Measurements from ENCODE around the gene DNMT3A. TPM values are rescaled to one million over a fixed set of nuclear protein-coding genes. Genes with fewer than 3 reads are reported as not detected.

Gene DNMT3A
- total RNA-seq, 1 experiment from 2014 or later, result 6.0 TPM

DNA sequence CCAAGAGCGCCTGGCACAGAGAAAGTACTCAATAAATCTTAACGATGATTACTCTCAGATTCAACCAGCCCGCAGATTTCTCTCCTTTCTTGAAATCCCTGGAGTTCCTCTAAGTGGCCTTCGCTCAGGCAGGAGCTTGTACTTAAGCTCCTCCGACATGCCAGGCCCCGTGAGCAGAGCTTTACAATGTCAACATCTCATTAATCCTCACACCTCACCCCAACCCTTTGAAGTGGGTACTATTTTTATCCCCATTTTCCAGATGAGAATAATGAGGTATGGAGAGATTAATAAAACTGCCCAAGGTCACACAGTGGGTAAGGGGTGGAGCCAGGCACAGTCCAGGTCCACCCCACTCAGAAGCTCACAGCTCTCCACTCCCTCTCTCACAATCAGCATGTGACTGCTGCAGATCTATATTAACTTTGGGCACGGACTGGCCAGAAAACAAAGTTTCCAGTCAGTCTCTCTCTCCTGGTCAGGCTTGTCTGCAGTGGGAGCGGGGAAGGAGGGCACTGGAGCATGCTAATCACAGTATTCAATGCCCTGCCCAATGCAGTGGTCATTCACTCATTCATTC is 18.0 kb downstream of the DNMT3A start:
- no peak for DNase-seq
- peaks cover 5% of the 10 kb centered on the region; the same call in 1 of the 2 replicates for H3K9me3 ChIP-seq
- no peaks in the 10 kb centered on the region for H3K27me3 ChIP-seq
- H3K36me3 ChIP-seq, result peaks cover 12% of the 10 kb centered on the region; the same call in 1 of the 2 replicates
- H3K4me3 ChIP-seq, result no peak overlapping the region

DNA sequence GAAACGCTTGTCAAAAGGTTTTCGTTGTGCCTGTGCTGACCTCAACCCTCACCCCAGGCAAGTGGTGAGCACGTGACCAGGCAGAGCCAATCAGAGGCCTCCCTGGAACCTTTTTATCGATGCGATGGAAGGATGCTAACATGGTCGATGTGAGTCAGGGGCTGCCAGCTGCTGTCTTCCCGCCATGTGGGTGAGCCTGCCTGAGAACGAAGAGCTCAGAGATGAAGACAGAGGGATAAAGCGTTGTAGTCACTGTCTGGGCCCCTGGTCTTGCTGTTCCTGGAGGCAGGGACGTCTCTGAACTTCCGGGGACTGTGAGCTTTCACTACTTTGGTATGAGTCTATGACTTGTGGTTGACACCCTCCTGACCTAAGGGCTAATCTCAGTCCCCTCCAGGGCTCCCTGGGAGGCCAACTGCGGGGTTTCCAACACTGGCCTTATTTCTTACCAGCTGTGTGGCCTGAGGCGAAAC is 18.6 kb downstream of the DNMT3A start:
- DNase-seq, result no peak
- H3K27me3 ChIP-seq, result no peaks in the 10 kb centered on the region
- H3K36me3 ChIP-seq, result peaks cover 12% of the 10 kb centered on the region; the same call in 1 of the 2 replicates
- peaks cover 5% of the 10 kb centered on the region; the same call in 1 of the 2 replicates for H3K9me3 ChIP-seq
- no peak overlapping the region for H3K4me3 ChIP-seq

DNA sequence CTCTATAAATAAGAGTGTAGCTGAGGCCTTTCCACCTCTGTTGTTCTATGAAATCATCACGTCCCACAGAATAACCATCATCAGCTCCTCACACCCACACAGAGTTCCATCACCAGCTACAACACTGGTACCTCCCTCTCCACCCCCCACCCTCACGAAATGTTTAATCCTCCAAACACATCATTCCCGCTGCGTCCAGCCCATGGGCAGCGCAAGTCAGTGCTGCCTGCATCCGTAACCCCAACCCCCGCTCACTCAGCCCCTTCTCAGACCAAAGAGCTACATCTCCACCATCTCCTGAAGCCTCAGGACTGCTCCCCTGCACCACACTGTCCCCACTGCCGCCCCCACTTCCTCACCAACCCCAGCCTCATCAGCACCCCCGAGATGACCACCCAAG is 19.4 kb downstream of the DNMT3A start:
- no peak overlapping the region for H3K4me3 ChIP-seq
- H3K9me3 ChIP-seq, result no peaks in the 10 kb centered on the region; the same call in 1 of the 2 replicates
- no peaks in the 10 kb centered on the region for H3K27me3 ChIP-seq
- no peak for DNase-seq
- peaks cover 9% of the 10 kb centered on the region; the same call in 1 of the 2 replicates for H3K36me3 ChIP-seq

DNA sequence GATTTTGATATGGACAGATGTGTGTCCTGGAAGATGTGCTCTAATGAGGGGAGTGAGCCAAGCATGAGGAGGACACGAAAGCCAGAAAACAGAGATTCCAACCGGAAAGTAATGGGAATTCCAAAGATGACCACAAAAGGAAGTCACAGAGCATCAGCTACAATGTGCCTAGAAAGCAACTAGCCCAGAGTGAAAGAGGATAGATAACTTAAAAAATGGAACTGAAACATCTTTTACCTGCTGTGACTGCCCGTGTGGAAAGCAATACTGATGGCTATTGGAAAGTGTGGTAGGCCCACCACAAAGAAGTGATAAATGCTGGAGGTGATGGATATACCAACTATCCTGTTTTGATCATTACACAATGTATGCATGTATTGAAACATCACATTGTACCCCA is 21.6 kb downstream of the DNMT3A start:
- Histone ChIP-seq H3K27me3 (no peaks in the 10 kb centered on the region), H3K4me3 (no peak overlapping the region), H3K9me3 (no peaks in the 10 kb centered on the region), H3K36me3 (no peaks in the 10 kb centered on the region)
- no peak for DNase-seq

DNA sequence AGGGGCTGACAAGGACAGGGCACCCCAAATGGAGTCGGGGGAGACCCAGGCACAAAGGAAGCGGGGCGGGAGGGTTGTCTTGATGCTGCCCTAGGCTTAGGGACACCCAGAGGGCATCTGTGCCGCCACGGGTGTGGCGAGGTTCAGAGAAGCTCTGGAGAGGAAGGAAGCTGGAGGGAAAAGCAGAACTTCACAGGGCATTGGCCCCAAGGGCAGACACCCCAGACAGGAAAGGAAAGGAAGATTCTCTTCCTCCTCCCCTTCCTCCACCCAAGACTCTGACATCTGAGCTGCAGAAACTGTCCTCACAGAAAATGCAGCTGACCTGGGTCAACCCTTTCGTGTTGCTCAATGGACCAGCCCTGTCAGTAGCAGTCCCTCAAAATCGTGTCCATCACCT is 25.6 kb downstream of the DNMT3A start:
- Histone ChIP-seq H3K27me3 (no peaks in the 10 kb centered on the region), H3K36me3 (no peaks in the 10 kb centered on the region), H3K4me3 (no peak overlapping the region), H3K9me3 (no peaks in the 10 kb centered on the region)
- DNase-seq, result no peak

DNA sequence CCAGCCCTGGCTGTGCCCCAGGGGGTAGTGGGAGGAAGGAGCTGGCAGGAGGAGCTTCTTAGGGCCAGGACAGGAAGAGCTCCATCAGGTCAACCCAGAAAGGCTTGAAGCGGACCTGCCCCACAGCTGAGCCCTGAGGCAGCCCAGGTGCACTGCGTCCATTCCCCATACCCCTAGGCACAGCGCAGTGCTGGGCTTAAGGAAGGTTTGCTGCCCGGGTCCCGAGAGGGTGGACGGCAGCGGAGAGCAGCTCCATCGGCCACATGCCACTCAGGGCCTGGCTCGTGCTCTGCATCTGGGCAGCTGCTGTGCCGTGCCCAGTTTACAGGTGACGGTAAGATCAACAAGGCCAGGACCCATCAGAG is 26.4 kb downstream of the DNMT3A start:
- no peaks in the 10 kb centered on the region for H3K27me3 ChIP-seq

DNA sequence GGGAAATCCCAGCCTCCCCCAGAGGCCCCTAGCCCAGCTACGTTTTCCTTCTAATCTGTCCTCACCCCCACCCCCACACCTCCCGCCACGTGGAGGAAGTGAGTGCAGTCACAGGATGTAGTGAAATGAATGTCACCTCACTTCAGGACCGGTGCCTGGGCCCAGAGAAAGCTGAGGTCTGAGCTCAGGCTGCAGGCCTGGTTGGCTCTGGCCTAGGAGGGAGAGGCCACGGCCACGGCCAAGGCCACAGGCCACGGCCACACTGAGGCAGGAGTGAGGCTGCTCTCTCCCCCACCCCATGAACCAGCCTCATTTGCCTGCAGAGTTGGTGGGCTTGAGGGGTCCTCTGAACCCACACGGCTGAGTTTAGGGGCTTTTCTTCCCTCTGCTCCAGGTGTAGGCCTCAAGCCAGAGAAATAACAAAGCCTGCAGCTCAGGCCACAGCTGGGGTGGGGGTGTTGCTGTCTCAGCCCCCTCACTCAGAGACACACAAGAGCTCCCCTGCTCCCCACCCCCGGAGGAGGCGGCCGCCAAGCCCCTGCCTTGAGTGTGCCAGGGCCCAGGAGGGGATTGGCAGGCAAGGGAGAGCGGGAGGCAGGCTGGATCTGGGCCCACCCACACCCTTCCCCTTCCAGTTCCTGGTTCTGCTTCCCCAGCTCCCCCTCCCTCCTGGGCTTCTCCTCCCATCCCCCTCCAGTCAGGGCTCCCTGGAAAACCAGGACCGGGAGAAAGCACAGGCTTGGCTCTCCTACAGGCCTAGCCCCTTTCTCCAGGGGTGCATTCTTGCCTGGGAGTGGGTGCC is 27.0 kb downstream of the DNMT3A start:
- H3K36me3 ChIP-seq, result no peaks in the 10 kb centered on the region
- peak; percentile 39 for DNase-seq
- no peaks in the 10 kb centered on the region for H3K27me3 ChIP-seq
- H3K4me3 ChIP-seq, result no peak overlapping the region
- no peaks in the 10 kb centered on the region for H3K9me3 ChIP-seq

More for the DNA sequence above, 26.4 kb downstream of the DNMT3A start:
- Histone ChIP-seq H3K9me3 (no peaks in the 10 kb centered on the region), H3K4me3 (no peak overlapping the region), H3K36me3 (no peaks in the 10 kb centered on the region)
- DNase-seq, result no peak

DNA sequence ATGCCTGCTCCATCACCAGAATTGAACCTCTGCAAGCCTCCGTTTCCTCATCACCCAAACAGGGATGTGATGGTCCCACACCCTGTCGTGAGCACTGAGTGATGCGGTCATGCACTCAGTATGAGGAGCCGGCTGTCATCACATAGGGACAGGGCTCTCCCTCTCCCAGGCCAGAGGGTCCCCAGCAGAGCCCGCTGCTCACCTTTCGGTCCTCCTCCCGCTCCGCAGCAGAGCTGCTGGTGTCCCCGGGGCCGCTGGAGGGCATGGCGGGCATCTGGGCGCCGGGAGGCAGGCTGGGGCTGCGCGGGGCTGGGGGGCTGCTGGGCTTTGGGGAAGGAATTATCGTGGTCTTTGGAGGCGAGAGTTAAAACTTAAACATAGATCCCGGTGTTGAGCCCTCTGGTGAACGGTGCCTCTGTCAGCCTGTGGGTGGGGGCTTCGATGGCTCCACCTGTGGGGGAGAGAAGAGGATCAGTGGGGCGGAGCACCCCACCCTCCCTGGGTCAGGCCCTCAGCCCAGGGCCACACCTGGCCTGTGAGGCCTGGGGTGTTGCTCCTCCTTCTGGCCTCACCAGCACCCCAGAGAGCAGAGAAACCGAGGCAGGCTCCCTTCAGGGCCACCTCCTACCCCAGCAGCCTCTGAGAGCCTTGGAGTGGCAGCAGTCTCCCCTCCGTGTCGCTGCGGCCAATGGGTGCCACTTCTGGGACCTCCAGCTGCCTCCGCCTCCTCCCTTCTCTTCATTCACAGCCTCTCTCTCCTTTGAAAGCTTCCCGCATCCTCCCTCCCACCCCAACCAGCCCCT is 27.8 kb downstream of the DNMT3A start:
- no peak for DNase-seq
- no peaks in the 10 kb centered on the region for H3K36me3 ChIP-seq
- H3K4me3 ChIP-seq, result no peak overlapping the region
- H3K9me3 ChIP-seq, result no peaks in the 10 kb centered on the region
- no peaks in the 10 kb centered on the region for H3K27me3 ChIP-seq

DNA sequence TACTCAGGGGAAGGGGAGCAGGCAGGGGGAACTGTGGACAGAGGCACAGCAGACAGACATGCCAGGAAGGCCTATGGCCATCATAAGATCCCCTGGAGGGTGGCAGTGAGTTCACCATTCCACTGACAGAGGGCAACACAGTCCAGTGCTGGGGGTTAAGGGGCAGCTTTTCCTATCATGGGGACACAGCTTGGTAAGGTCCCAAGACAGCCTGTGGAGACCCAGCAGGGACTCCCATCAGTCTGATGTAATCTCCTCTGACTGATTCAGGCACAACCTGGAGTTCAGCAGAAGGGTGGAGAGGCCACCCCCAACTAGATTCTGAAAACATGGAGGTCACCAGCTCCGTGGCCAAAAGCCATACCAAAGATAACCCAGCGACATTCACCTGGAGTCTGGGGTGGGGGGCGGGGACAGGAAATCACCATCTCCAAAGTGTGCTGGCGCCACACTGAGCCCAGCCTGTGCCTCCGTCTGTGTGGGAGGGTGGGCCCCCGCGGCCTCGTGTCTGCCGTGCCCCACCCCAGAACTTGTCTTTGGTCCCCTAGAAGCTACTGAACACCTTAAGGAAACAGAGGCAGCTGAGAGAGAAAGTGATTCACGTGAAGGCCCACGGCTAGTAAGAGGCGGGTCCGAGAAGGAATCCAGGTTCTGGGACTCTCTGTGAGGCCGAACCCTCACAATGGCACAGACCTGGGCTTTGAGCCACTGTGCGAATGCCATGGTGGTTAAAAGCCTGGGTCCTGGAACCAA is 28.6 kb downstream of the DNMT3A start:
- Histone ChIP-seq H3K9me3 (no peaks in the 10 kb centered on the region), H3K36me3 (no peaks in the 10 kb centered on the region), H3K4me3 (no peak overlapping the region), H3K27me3 (no peaks in the 10 kb centered on the region)
- no peak for DNase-seq

DNA sequence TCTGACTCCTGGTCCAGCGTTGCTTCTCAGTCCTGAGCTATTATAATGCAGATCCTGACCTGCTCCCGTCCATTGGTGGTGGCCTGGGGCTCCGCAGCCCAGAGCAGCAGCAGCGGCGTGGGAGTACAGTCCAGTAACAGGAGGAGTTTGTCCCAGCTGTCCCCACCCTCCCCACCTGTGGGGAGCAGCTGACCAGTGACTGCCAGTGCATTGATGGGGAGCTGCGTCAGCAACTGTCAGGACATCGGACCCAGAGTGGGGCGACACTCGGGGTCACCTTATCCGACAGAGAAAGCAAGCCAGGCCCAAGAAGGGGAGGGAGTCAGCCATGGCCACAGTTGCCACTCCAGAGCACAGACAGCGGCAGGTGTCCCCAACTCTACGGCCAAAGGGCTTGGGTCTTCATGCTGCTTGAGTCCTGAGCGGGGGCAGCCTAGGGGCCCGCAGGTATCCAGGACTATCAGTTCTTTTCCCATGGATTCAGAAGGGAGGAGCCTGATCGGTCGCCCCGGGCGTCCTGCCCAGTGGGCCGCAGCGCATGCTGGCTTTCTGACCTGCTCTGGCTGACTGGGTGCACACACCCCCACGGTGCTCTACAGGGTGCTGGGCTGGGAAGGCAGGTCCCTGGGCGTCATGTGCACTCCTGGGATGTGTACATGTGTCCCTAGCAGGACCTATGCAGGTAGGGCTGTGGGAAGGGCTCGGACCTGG is 29.7 kb downstream of the DNMT3A start:
- DNase-seq, result no peak
- H3K27me3 ChIP-seq, result no peaks in the 10 kb centered on the region
- H3K4me3 ChIP-seq, result no peak overlapping the region

DNA sequence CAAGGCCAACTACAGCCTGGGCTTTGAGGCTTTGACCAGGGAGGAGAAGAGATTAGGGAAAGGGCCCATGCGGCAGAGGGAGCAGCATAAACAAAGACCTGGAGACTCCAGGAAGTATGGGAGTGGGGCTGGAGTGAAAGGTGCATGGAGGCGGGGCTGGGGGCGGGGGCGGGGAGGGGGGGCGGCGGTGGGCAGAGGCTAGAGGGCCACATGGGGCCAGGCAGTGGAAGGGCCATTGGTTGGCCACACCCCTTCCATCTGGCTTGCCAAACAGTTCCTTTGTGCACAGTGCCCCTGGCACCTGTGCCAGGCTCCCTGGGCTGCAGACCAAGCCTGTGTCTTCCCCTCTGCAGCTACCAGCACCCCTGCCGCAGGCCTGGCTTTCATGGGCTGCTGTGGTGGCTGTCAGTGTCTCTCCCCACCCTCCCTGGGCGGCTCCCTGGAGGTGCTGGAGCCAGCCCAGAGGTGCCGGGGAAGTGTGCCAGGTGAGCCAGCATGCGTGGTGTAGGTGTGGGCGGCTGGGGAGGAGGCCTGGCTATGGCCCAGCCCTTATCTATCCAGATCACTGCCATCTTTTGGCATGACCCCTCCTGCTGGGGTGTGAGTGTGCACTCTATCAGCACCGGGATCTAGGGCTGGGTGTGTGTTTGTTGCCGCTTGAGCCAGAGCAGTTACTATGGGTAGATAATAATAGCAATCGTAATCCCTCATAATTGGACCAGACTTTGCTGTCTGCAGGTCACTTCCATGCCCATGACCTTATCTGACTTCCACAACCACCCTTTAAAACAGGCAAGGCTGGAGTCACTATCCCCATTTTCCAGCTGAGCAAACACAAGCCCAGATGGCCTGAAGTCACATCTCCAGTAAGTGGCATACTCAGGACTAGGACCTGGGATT is 30.5 kb downstream of the DNMT3A start:
- Histone ChIP-seq H3K27me3 (no peaks in the 10 kb centered on the region), H3K9me3 (no peaks in the 10 kb centered on the region), H3K4me3 (no peak overlapping the region), H3K36me3 (no peaks in the 10 kb centered on the region)
- DNase-seq, result peak; percentile 55

More for the DNA sequence above, 29.7 kb downstream of the DNMT3A start:
- no peaks in the 10 kb centered on the region for H3K9me3 ChIP-seq
- H3K36me3 ChIP-seq, result no peaks in the 10 kb centered on the region

DNA sequence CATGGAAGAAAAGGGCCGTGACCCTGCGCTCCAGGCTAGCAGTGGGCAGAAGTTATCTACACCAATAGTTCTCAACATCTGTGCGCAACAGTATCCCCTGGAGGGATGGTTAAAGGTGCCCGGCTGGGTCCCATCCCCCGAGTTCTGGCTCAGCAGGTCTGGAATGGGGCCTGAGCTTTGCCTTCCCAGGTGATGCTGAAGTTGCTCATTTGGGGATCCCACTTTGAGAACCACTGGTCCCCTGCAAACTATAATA is 31.1 kb downstream of the DNMT3A start:
- no peak overlapping the region for H3K4me3 ChIP-seq
- H3K36me3 ChIP-seq, result no peaks in the 10 kb centered on the region
- H3K27me3 ChIP-seq, result no peaks in the 10 kb centered on the region
- no peaks in the 10 kb centered on the region for H3K9me3 ChIP-seq
- DNase-seq, result no peak

DNA sequence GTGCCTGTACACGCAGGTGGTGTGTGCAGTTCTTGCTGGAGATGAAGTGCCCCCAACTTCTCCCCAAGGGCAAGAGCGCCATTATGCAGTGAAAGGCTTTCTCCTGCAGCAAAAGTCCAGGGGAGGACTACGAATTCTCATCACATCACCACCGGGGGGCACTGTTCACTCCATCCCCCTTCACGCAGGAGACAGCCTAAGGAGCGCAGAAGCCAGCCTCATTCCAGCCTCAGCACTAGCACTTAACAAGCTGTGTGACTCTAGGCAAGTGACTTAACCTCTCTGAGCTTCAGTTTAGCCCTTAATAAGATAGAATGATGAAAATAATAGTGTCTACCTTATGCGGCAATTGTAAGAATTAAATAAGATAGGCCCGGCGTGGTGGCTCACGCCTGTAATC is 32.3 kb downstream of the DNMT3A start:
- H3K27me3 ChIP-seq, result no peaks in the 10 kb centered on the region
- no peaks in the 10 kb centered on the region for H3K9me3 ChIP-seq
- no peaks in the 10 kb centered on the region for H3K36me3 ChIP-seq
- H3K4me3 ChIP-seq, result no peak overlapping the region
- DNase-seq, result peak; percentile 37

DNA sequence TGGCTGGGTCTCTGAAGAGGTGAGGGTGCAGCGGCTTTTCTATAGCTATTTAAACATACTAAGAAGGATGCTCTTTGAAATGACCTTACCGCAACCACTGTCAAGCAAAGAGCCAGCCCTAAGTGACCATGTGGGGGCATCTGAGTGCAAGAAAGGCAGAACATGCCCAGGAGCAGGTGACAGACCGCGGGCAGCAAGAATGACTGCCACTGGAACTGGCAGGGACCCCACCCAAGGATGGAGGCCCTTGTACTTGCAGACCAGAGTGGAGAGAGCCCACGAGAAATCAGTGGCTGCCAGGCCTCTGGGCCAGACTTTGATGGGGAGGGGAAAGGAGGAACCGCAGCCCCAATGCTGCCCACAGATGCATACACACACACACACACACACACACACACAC is 33.1 kb downstream of the DNMT3A start:
- no peaks in the 10 kb centered on the region for H3K9me3 ChIP-seq
- no peak for DNase-seq
- H3K4me3 ChIP-seq, result no peak overlapping the region
- H3K27me3 ChIP-seq, result no peaks in the 10 kb centered on the region
- no peaks in the 10 kb centered on the region for H3K36me3 ChIP-seq

DNA sequence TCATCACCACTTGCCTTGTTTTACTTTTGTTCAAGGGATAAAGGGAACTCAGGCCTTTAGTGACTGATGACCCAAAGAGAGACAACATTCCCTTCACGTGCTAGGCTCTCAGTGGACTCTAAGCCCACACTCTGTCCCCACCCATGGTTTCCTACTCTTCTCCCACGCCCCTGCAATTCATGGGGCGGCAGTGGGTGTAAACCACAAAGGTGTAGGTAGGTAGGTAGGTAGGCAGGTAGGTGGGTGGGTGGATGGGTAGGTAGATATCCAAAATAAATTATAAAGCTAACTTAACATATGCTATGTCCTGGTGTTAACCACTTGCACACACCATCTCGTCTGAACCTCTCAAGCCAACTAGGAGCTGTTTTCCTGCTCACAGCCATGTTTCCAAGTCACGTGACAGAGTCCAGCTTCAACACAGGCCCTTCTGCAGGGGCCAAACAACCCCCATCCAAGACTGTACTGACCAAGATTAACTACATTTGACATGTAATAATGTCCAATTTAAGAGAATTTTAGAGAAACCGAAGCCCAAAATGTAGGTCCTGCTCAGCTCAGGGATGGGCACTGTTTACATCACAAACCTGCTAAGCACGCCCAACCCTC is 33.7 kb downstream of the DNMT3A start:
- Histone ChIP-seq H3K4me3 (no peak overlapping the region), H3K9me3 (no peaks in the 10 kb centered on the region), H3K36me3 (no peaks in the 10 kb centered on the region), H3K27me3 (no peaks in the 10 kb centered on the region)
- DNase-seq, result no peak
